Testis (tissue), 2 donors: ENCODE data around the gene SURF2.

ENCODE experiments used
- CTCF ChIP-seq, 3 experiments: fragments of 450-650 bp in 2 of 3; fragments of 200-600 bp in 1 of 3; sonication (generic) in 1 of 3; IDR thresholded peaks; one replicate each; pipeline ENCODE4 v1.5.1; 2016 to 2019; ENCODE audit warnings: antibody characterized with exemption in 3 of 3, mild to moderate bottlenecking in 2 of 3, moderate library complexity in 1 of 3
- POLR2A ChIP-seq: fragments of 450-650 bp; IDR thresholded peaks from one replicate; pipeline ENCODE4 v1.6.1; 2017; ENCODE audit warnings: antibody characterized with exemption, mild to moderate bottlenecking, moderate library complexity

- TF ChIP-seq CTCF (IDR thresholded peaks at IDR 0.05) (no peak), POLR2A (no peak)
Measured at GRCh38 chr9:133351526-133351907, 4.8 kb upstream of the SURF2 start.
